HG03460 (cell line): ENCODE results near the gene REN.

Experiments
- ATAC-seq: cut with Tn5 transposase; IDR thresholded peaks from one replicate; pipeline ENCODE4 v1.9.1; 2021; ENCODE audit not compliant: unreplicated experiment

The REN gene

DNA sequence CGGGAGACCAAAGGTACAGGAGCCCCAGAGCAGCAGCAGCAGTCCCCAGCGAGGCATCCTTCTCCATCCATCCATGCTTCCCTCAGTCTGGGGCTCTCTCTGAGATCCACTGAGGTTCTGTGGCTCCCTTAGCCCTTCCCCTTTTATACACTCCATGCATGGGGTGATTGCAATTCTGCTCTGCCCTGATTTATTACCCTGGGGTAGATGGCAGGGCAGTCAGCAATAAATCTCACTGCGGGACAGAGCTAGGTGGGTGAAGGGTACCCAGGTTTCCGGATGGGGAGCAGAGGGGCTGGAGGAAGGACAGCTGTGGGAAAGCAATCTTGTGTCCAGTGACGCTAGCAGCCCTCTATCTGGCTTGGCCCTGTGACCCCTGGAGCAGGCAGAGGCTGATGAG lies at the start of gene REN:
TSS of gene REN (minus strand) at position 119 of the 400 bp plus-strand sequence. CDS start at position 75, 44 bp downstream.
- no peak for ATAC-seq

GRCh38 chr1:204213668-204214662 lies 47.8 kb upstream of the REN start, which contains the start of gene GOLT1A:
Gene GOLT1A, minus strand, starts transcription at chr1:204213988. Its CDS starts 82 bp downstream, at chr1:204213906.
- peak; percentile 83 for ATAC-seq

- ATAC-seq, result no peak
Measured at GRCh38 chr1:204212715-204213114, 46.6 kb upstream of the REN start.

DNA sequence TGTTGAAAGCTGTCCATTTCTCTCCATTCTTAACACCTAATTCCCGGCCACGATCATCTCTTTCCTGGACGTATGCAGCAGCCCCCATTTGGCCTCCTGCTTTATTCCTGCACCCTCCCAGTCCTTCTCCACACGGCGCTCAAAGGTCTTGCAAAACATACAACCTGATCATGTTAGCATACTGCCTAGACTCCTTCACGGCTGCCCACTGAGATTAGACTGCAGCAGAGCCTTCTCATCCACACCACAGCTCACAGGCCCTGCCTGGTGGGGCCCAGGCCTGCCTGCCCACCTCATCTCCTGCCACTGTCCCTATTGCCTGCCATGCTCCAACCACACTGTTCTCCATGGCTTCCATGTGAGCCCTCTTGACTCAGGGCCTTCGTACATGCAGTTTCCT lies 44.9 kb upstream of the REN start:
- ATAC-seq, result no peak

DNA sequence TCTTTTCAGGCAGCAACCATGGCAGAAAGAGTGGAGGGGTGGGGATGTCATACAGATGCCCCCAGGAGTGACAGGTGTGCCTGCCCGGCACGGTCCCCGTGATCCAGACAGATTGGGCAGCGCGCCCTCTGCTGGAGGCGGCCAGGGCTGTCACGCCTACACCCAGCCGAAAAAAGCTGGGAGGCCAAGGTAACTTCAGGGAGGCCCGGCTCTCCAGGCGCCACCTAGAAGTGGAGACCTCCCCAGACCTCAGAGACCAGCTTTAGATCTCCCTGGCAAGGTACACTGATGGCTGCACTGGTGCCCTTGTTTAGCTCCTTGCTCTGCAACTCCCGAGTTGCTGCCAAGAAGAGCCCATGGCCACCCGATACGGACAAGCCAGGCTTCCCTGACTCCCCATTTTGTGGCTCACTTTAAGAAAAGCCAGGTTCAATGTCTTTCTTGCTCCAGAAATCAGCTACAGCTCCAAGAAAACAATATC lies 41.0 kb upstream of the REN start:
- no peak for ATAC-seq

DNA sequence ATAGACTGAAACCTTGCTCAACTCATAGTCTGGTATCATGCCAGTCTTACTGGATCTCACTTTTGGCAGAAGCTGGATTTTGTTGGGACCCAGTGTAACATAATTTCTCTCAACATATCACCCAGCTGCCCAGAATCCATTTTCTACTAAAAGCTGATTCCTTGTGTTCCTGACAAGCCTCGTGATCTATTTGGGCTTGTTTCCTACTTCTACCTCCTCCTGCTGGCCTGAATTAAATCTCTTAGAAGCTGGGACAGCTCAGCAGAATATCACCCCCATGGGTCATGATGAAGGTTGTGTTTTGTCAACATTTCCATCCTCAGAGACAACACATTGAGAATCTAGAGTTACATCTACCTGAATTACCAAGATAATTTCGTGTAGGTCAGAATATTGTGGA lies 40.0 kb upstream of the REN start:
- ATAC-seq, result no peak

- ATAC-seq, result no peak
Measured at GRCh38 chr1:204205486-204205885, 39.3 kb upstream of the REN start.

GRCh38 chr1:204204944-204205343 lies 38.8 kb upstream of the REN start:
- no peak for ATAC-seq

DNA sequence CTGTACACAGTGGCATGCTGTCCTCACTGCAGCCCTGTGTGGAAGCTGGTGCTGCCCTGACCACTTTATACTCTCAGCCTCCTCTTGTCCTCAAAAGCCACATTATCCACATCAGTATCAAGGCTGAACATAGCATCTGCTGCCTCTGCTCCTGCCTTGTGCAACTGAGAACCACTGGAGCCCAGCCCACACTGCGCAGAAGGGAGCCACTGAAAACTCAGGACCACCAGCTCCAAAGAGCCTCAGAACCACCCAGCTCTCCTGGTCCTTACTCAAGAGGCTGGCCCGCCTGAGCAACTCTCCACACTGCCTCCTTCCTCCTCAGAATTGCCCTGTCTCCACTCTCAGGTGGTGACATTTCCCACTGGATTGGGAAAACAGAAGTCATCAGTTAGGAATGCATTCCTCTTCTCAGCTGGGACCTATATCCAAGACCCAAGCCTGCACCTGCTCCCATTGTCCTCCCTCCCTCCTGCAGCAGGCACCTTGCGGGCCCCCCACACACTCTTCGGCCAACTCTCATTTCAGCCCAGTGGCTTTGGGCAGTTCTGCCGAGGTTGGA lies 37.1 kb upstream of the REN start:
- no peak for ATAC-seq

DNA sequence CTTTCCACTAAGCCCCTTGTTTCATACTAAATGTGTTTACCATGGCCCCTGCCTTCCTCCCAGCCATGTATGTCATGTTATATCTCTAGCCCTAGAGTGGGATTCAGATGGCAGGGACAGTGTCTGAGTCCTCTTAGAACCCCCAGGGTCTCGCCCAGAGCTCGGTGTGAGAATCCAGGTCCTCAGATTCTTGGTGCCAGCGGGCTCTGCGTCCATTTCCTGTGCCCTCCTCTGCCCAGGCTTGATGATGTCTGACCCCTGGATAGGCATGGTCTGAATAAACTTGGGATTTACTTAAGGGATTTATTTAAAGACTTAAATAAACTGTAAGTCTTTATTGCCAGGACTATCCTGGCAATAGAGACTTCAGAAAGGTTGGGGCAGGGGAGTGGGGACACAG lies 36.3 kb upstream of the REN start:
- no peak for ATAC-seq

GRCh38 chr1:204201348-204202040 lies 35.4 kb upstream of the REN start:
- ATAC-seq, result no peak

DNA sequence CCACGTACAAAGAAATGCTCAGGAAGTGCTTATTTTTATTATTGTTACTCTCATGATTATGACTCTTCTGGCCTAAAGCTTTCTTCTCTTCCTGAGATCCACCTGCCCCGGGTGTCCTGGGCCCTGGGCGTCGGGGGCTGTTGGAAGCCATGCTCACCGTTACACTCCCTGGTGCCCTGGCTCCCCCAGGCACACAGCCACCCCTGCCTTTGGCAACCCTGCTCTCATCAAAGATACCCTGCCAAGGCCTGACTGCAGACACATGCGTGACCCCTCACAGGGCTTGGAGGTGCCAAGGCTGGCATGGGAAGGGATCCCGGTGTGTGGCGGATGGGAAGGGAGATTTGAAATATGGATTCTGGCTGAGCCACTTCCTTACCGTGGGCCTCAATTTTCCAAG lies 33.4 kb upstream of the REN start:
- ATAC-seq, result no peak

- ATAC-seq, result no peak
Measured at GRCh38 chr1:204198348-204199340, 32.5 kb upstream of the REN start.

- ATAC-seq, result no peak
Measured at GRCh38 chr1:204197068-204197467, 30.9 kb upstream of the REN start.

DNA sequence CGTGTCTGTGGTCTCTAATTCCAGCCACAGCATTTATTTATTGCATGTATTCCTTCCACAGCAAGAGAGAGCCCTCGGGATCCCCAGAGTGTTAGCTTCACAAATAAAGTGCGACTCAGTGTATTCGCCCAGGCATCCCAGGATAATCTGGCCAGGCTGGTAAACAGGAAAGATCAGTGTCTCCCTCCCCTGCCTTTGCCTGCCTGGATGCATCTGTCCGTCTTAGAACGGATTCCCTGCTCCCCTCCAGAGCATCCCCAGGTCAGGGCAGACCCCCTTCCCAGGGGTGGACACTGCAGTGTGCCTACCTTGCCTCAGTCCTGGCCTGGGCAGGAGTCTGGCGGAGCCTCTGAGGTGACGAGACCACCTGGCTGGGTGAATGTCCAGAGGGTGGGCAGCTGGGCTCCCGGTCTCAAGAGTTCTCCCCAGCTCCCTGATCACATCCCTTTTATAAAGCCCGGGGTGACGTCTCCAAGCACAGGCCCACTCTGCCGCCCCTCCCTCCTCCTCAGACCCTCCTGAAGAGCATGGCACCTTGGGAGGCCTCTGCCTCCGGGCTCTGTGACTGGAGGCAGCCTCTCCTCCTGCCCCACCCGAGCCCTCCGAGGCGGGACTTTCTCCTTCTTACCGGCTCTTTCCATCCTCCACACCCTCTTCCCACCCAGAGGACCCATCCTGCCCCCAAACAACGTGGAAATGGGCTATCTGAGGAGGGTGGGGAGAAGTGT lies 30.1 kb upstream of the REN start, which contains the start of gene KISS1:
TSS of gene KISS1 (minus strand) at position 424 of the 728 bp plus-strand sequence. CDS start 3,615 bp downstream, outside the sequence.
- ATAC-seq, result no peak

DNA sequence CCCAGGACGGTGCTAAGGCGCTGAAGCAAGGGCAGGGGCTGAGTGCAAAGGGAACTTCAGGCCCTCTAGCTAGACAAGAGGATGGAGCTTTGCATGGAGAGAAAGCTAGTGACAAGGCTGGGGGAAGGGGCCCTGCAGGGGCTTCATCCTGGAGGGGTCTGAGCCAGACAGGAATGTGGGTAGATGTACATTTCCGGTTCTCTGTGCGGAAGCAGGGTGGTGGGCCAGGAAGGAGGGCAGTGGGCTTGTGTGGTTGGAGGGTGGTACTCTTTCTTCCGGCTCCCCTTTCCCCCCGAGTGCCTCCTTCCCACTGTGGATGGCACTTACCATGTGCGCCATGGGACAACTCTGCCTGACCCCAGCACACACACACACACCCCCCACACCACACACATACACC lies 28.6 kb upstream of the REN start:
- ATAC-seq, result no peak

- no peak for ATAC-seq
Measured at GRCh38 chr1:204194080-204194479, 27.9 kb upstream of the REN start.

GRCh38 chr1:204192589-204193352 lies 26.6 kb upstream of the REN start:
- ATAC-seq, result no peak

DNA sequence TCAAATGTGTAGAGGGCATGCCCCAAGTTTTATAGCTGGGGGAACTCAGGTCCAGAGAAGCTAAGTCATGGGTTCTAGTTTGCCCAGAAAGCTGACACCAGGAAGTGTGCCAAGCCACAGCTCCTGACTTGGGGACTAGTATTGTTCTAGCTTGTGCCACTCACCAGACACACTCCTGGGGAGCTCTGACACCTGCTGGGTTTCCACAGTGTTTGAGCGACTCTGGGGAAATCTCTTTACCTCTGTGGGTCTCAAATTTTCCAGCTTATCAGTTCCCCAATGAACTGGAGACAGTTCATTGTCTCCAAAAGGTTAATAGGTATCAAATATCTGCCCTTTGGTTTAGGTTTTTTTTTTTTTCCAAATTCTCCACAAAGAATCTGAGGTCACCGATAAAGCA lies 25.9 kb upstream of the REN start:
- ATAC-seq, result no peak
